Activated CD4-positive, CD25-positive, alpha-beta regulatory T cell treated with anti-CD3 and anti-CD28 coated beads, Interleukin-2, amount 50 U/mL, for 16 hours (primary cell): ENCODE data around the gene PCID2.
"Not testable (repeated sequence)": the region's sequence is repeated elsewhere in the genome, so short reads cannot be mapped to it uniquely, and the experiment has no call there.

ENCODE experiments used
- DNase-seq: peaks from one replicate; pipeline ENCODE4 v3.0.0-alpha.2; 2020; ENCODE audit warnings: low read depth, low spot score

Gene PCID2

DNA sequence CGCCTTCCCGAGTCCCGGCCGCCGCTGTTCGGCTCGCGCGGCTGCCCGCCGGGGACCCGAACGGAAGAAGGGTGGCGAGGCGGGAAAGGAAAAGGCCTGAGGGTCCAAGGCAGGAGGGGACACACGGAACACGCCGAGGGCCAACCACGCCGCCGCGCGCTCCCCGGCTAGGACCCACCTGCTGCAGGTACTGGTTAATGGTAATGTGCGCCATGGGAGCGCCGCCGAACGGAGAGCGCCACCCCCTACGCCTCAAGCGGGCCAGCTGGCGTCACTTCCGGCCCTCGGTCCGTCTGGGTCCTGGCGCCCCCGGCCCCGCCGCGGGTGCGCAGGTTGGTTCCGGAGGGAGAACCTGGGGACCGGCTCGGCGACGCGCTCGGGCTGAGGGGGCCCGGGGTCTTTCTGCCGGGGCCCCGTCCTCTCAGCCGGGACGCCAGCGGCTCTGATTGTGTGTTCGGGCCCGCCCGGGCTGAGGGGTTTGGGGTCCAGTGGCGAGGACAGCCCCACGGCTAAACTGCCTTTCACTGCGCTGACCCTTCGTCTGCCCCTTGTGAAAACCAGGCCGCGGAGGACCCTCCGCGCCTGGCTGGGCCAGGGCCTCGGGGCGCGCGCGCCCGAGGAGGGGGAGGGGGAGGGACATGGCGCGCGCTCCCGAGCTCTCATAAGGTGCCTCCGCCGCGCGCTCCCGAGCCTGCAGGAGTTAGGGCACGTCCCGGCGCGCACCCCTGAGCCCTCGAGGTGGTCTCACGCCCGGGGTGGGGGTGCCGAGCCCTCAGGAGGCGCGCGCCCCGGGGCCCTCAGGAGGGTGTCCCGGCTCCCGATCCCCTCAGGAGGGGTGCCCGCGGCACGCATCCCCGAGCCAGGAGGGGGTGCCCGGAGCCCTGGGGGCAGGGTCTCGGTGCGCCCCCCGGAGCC lies at the start of gene PCID2:
PCID2 (minus strand) TSS at position 249 of the 915 bp plus-strand sequence; CDS start at position 214, 35 bp downstream.
- DNase-seq: peak; percentile 83

DNA sequence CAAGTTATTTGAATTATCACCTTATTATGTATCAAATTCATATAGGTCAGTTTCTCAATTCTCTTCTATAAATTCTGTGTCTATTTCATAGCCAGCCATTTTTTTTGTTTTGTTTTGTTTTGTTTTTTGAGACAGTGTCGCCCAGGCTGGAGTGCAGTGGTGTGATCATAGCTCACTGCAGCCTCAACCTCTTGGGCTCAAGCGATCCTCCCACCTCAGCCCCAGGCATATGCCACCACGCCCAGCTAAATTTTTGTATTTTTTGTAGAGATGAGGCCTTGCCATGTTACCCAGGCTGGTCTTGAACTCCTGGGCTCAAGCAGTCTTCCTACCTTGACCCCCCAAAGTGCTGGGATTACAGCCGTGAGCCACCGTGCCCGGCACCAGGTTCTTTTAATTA lies 49.4 kb upstream of the PCID2 start:
- DNase-seq: not testable (repeated sequence)

DNA sequence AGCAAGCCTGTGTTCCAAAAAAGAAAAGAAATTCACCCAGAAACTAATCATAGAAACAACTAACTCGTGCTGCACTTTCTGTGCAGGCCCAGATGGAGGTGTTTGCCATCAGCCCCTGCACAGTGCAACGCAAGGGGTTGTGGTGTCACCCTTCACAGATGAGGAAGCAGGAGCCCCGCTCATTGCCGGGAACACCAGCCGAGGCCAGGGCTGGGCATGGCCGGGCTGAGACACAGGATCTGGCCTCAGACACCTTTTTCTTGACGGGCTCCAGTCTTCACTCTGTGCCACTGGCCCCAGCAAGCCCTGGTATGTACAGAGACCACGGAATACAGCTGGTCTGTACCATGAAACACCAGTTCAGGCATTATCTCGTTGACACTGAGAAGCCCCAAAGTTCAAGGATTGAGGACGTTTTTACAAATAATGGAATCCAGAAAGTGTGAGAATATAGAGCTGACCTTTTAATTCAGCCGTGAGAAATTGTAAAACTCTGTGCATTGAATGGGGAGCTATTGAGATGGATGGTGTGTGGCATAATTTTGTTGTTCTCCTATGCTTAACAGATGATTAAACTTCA lies 44.1 kb upstream of the PCID2 start:
- no peak for DNase-seq

DNA sequence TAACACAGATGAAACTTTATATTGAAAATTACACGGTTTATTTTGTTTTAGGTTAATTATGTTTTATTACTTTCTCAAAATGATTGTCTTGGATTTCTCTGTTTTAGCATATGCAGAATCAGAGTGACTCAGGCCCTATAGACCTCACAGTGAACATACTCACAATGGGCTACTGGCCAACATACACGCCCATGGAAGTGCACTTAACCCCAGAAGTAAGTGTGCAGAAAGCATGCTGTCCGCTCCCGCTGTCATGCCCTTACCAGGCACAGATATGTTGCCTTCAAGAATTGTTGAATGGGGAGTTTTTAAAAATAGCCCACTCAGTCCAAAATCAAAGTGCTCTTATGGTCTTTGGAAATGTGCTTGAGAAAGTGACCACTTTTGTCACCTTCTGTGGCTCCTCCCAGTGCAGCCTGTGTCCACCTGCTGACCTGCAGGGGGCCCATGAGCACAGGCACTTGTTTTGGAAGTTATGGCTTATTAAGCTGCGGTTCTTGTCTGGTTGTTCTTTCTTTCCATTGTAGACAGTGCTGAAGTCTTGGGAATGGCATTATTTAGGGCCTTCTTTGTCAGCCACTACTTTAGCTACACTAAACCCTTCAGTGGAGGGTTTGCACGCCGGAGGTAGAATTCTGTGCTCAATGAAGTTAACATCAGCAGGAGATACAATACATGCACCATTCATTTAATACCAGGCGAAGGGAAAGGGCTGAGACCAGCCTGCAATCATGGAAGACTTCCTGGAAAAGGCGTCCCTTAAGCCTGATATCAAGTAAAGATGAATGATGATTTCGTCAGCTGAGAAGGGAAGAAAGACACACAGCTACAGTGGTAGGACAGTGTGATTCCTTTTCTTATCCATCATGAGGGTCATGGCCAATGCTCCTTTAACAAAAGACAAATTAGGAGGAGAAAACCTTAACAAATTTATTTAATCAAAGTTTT lies 37.7 kb upstream of the PCID2 start:
- DNase-seq: no peak

DNA sequence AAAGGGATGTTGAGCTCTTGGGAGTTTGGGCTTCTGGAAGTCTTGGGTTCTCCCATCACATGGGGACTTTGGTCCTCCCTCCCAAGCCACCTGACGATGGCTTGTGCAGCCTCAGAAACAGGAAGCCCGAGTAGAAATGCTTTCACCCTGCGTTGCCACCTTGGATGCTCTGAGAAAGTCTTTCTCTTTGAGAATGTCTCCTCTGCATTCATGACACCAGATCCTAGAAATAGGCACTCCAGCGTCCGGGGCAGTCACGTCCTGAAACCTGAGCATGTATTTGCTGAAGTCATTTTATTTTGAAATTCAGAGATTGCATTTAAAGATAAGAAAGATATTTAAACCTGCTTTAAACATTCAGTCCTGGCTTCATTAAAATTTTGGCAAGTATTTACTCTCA lies 35.4 kb upstream of the PCID2 start:
- no peak for DNase-seq

DNA sequence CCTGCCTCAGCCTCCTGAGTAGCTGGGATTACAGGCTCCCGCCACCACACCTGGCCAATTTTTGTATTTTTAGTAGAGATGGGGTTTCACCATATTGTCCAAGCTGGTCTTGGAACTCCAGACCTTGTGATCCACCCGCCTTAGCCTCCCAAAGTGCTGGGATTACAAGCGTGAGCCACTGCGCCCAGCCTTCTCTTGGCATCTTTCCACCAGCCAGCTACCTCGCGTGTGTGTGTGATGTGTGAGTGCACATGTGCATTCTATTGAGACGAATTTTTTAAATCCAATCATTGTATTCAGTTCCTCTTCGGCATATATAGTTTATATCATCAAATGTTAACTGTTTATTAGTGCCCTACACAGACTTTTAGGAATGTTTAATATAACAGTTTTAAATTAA lies 33.2 kb upstream of the PCID2 start:
- DNase-seq: not testable (repeated sequence)

DNA sequence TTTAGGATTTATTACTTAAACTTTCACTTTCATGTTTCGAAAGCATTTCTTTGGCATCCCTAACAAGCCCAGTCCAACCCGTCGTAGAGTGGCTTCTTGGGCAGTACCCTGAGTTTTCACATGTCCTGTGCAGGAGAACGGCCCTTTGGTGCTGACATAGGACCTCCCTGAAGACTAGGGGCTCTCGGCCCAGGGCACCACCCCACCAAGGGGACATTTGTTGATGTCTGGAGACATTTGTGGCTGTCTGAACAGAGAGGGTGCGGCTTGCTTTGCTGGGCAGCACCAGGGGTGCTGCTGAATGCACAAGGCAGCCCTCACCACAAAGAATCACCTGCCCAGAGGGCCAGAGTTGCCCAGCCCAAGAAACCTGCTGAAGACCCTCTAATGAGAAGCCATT lies 31.5 kb upstream of the PCID2 start:
- DNase-seq: no peak

DNA sequence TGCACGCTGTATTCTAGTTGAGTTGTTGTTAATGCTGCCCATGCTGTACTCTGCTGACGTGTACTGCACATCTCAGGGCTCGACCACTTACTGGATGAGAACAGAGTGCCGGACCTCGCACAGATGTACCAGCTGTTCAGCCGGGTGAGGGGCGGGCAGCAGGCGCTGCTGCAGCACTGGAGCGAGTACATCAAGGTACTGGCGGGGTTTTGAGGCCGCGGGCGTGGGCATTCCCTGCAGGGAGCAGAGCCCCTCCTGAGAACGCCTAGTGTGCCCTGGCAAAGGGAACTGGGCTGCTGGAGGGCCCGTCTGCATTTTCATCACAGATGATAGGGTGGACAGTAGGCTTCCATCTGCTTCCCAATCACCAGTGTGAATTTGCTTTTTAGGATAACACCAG lies 30.9 kb upstream of the PCID2 start:
- DNase-seq: no peak

DNA sequence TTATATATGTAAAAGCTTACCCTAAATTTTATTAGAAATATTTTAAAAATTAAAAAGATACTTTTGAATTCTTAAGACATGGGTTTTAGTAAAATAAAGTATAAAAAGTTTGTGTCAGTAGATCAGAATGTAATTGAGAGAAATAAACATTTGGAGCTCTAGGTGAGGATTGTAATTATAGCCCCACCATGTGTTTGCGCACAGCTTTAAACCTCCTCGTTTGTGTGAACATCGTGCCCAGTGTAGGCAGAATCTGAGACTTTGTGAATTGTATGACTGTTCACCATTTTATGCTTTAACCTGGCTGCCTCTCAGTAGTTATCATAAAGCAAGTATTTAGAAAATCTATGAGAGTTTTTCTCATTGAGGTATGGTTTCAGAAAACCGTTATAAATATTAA lies 30.1 kb upstream of the PCID2 start:
- DNase-seq: no peak

DNA sequence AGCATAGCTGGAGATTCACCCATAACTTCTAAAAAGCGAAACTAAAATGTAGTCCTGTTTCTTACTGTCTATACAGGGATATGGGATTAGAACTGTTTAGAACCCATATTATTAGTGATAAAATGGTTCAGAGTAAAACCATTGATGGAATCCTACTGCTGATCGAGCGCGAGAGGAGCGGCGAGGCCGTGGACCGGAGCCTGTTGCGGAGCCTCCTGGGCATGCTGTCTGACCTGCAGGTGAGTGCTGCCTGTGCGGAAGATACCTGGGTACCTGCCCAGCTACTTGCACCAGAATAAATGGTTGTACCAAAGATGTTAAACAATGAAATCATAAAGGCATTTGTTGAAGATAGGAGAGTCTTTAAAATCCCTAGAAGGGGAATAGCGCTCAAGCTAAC lies 24.6 kb upstream of the PCID2 start:
- no peak for DNase-seq

DNA sequence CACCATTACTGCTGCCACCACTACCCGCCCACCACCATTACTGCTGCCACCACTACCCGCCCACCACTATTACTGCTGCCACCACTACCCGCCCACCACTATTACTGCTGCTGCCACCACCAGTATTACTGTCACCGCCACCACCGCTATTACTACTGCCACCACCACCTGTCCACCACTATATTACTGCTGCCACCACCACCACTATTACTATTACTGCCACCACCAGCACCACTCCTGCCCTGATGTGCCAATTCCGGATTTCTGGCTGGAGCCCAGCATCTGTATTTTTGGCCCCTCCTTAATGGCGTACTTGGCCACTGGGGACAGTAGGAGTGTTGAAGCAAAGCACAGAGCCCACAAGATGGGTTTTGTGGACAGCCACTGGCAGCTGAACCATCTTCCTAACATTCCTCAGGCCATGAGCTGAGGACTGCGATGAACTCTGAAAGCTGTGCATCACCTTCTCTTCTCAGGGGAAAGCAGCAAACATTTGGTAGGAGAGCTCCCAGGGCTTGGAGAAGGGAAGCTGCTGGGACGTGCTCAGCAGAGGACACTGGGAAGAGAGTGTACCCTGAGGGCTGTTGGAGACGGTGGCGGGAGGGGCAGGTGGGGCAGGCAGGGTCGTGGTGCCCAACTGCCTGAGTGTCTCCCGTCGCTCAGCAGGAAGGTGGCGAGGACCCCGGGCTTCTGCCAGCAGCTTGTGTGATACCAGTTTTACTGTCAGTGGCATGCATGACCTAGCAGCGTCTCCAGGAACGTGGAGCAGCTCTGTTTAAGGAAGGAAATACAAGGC lies 23.9 kb upstream of the PCID2 start:
- no peak for DNase-seq

DNA sequence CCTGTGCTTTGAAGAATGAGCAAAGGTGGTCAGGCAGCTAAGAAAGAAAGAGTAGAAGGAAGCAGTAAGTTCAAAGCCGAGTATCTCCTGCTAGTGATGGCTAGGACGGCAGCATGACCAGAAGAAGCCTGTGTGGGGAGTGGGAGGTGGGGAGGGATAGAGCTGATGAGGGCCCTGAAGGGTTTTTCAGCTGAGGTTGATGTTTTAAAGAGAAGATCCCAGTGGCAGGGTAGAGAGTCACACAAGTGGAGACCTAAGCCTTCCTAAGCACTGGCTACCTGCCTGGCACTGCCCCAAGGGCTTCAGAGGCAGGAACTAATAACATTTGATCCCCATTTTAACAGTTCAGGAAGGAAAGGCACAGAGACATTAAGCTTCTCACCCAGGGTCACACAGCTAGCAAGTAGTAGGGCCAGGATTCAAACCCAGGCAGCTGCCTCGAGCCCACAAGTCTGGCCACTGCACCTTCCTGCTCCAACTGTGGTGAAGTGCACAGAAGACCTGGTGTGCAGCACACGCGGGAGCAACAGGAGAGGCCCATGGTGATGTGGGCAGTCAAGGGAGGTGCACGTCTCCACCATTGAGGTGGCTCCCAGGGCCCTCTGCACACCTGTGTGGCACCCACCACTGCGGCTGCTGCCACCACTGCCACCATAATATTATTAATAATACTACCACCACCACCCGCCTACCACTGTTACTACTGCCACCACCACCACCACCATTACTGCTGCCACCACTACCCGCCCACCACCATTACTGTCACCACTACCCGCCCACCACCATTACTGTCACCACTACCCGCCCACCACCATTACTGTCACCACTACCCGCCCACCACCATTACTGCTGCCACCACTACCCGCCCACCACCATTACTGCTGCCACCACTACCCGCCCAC lies 23.1 kb upstream of the PCID2 start:
- DNase-seq: no peak

DNA sequence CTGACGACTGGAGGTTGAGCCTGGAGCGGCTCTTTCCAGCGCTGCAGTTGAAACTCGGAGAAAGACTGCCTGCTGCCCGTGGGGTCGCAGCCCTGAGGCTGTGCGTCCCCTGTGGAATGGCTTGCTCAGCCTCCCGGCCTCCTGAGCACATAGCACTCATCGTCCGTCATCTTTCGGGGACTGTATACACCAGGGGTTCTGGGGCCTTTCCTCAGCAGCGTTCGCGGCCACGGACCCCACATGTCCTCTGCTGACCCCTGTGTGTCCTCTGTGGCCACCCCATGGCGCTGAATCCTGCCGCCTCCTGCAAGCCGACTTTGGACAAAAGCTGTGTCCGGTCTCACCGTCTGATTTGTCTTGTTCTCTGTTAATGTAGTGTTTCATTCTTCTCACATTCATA lies 21.3 kb upstream of the PCID2 start:
- DNase-seq: no peak

DNA sequence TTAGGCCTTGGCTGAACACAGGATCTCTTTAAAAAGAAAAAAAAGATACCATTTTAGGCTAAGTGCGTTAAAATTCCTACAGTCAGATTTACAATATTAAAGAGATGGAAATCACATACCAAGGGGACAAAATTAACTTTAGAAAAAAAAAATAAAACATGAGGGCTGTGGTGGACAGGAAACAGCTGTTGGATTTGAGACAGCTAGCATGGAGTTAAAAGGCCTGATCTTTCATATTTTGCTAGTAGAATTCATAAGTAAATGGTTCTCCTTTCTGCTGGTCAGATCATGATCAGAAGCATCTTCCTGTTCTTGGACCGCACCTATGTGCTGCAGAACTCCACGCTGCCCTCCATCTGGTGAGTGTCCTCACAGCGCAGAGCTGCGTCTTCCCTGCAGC lies 20.7 kb upstream of the PCID2 start:
- no peak for DNase-seq

DNA sequence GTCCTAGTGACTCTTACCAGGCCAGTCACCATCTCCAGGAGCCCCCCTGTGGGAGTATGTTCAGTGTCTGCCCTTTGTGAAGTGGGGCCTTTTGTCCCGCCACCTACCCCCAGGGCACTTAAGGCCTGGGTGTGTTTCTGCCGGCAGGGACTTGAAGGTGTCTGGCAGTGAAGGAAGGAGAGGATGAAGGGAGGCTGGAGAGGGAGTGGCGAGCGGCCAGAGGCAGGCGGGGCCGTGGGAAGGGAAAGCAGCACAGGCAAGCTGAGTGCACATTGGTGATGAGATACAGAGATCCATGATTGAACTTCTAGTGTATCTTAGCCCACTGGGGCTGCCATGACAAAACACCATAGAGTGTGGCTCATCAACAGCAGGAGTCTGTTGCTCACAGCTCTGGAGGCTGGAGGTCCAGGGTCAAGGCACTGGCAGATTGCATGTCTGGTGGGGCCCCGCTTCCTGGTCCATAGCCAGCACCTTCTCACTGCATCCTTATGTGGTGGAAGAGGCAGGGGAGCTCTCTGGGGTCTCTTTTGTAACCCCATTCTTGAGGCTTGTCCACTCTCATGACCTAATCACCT lies 18.5 kb upstream of the PCID2 start:
- DNase-seq: no peak

DNA sequence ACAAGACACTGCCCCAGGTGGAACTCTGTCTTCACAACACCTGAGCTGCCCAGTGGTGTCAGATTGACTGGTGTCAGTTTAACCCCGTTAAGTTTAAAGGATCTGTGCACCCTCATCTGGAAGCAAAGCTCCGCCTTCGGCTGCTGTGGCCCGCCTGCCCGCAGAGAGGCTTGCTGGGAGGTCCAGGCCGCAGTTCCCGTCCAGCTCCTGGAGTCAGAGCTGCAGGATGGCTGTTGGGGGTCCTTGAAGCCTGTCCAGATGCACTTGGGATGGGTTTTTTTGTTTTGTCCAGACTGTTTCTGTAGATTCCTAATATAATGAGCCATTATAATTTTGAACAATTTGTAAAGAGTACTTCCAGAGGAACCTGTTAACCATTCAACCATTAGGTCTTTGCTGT lies 17.0 kb upstream of the PCID2 start:
- no peak for DNase-seq

DNA sequence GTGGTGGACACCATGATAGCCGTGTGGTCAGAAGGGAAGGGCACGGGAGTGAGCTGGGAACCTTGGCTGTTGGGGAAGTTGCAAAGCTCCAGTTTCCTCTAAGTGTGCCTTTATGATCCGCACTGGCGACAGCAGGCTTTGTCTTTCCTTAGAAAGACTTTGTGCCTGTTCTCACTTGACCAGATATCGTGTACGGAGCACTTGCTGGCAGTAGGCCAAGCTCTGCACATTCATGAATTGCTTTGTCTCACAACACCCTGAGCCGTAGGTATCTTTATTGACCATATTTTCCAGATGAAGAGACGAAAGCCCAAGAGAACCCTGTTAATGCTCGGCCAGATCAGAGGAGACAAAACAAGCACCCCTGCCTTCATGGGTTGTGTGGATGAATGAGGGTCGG lies 16.0 kb upstream of the PCID2 start:
- DNase-seq: no peak

DNA sequence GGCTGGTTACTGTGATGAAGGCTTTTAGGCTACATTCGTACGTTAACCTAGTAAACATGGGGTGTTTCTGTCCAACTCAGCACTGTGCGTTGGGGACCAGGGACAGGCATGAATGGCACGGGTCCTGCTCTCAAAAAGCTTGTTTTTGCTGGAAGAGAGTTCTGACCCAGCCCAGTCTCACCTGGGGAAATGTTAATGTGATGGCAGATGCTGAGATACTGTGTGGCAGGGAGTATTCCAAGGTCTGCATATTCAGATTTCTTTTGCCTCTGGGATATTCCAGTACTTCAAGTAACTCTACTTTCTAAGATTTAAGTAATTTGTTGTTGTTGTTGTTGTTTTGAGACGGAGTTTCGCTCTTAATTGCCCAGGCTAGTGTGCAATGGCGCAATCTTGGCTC lies 14.6 kb upstream of the PCID2 start:
- DNase-seq: no peak

DNA sequence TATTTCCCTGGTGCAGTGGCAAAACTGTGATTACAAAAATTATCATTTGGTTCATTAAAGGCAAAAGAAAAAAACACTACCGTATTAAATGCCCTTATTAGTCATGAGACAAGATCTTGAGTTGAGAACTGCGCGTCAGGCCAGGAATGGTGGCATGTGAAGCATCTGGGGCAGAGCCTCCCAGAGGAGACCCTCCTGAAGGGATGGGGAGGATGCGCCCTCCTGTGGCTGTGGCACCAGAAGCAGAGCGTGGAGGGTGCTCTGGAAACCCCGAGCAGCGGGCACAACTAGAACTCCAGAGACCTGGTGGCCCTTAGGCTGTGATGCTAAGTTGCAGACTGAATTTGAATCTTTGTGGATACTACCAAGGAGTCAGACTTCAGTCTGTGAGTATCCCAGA lies 12.4 kb upstream of the PCID2 start:
- DNase-seq: no peak

DNA sequence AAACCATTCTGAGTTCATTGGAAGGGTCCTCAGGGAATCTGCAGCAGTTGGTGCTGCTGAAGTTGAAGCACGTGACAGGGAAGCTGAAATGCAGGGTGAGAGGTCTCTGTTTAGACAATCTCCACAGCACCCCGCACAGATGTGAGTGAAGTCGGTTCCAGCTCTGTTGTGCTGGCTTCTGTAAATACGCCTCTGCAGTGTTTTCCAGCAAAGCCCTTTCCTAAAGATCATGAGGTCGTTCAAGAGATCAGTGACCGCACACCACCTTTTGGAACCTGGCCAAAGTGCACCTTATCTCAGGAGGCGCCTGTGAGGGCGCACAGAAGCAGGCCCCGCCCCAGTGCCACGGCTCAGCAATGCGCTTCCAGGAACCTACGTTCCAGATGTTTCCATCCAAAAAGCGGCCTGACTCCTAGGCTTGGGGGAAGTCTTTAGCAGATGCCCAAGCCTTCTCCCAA lies 11.7 kb upstream of the PCID2 start:
- no peak for DNase-seq
